GM12878 (cell line): ENCODE results near the gene MAOA. TPM values are rescaled to one million over a fixed set of nuclear protein-coding genes. Genes with fewer than 3 reads are reported as not detected.

ENCODE experiments used
- ATAC-seq: fragments of 200-7000 bp; cut with Tn5 transposase; 3 replicates; pipeline ENCODE4 v1.9.1; 2020; ENCODE audit warnings: mild to moderate bottlenecking, moderate library complexity
- BruUV-seq: library from RNA; stranded (reverse); fragments of 400-500 nt; replicated peaks from 2 replicates; lab custom pipeline; 2021; lab: Mats Ljungman, UMichigan
- CTCF ChIA-PET: fragments of 300-600 bp; sonication (Branson Sonifier 250); formaldehyde crosslinking; extraction: SDS; loops from one replicate; lab custom pipeline; 2021; ENCODE audit warnings: inconsistent platforms; lab: Yijun Ruan, JAX
- POLR2A ChIA-PET: fragments of 350-600 bp; formaldehyde crosslinking; extraction: SDS; loops from one replicate; lab custom pipeline; 2021; ENCODE audit warnings: inconsistent platforms; lab: Charles Lee
- RAD21 ChIA-PET: fragments of 300-600 bp; sonication (Branson Sonifier 250); formaldehyde crosslinking; loops from one replicate; lab custom pipeline; 2023; ENCODE audit warnings: antibody characterized with exemption; ENCODE audit not compliant: unreplicated experiment; lab: Charles Lee
- SMC1A ChIA-PET: fragments of 300-600 bp; sonication (Branson Sonifier 250); formaldehyde crosslinking; loops from one replicate; lab custom pipeline; 2023; ENCODE audit not compliant: unreplicated experiment, uncharacterized antibody; lab: Charles Lee
- DNase-seq: peaks from one replicate; pipeline ENCODE4 v3.0.0-alpha.2; 2011; ENCODE audit warnings: low read depth, low spot score
- FAIRE-seq: peaks from 3 replicates; lab custom pipeline; 2011; peaks lifted over from hg19 to GRCh38; lab: Jason Lieb, UNC
- H2AFZ ChIP-seq: 2 replicates; pipeline ENCODE4 v1.6.0; 2011; ENCODE audit warnings: low read depth, low read length, control low read depth; ENCODE audit not compliant: control insufficient read depth
- H3K27ac ChIP-seq: 2 replicates; pipeline ENCODE4 v1.5.1; 2011; ENCODE audit warnings: control low read depth; ENCODE audit not compliant: control insufficient read depth, insufficient read depth
- H3K27me3 ChIP-seq, 2 experiments: replicated peaks in 1 of 2; 2 replicates each; pipeline versions ENCODE4 v1.6.0 to v1.6.1; 2011; ENCODE audit warnings: low read length in 1 of 2; ENCODE audit not compliant: control insufficient read depth in 2 of 2, insufficient read depth in 2 of 2
- H3K36me3 ChIP-seq, 2 experiments: 2 replicates each; pipeline ENCODE4 v1.5.1; 2011; ENCODE audit warnings: low read length in 1 of 2; ENCODE audit not compliant: control insufficient read depth in 2 of 2, insufficient read depth in 2 of 2
- H3K4me1 ChIP-seq: 2 replicates; pipeline ENCODE4 v1.6.1; 2011; ENCODE audit warnings: mild to moderate bottlenecking, low read length, moderate library complexity, mixed read lengths; ENCODE audit not compliant: control insufficient read depth, insufficient read depth
- H3K4me2 ChIP-seq: 2 replicates; pipeline ENCODE4 v1.6.0; 2011; ENCODE audit warnings: control low read depth; ENCODE audit not compliant: control insufficient read depth, insufficient read depth
- H3K4me3 ChIP-seq: fragments of 200-600 bp; sonication (generic); 2 replicates; pipeline ENCODE4 v1.5.1; 2016
- H3K79me2 ChIP-seq: 2 replicates; pipeline ENCODE4 v1.6.0; 2011; ENCODE audit warnings: low read length; ENCODE audit not compliant: control insufficient read depth, insufficient read depth
- H3K9ac ChIP-seq: 2 replicates; pipeline ENCODE4 v1.8.0; 2011; ENCODE audit warnings: low read length, control low read depth, mixed read lengths; ENCODE audit not compliant: control insufficient read depth, insufficient read depth
- H3K9me3 ChIP-seq: replicated peaks from 3 replicates; pipeline ENCODE4 v1.5.1; 2011; ENCODE audit warnings: mild to moderate bottlenecking, low read length; ENCODE audit not compliant: control insufficient read depth, insufficient read depth
- H4K20me1 ChIP-seq: 2 replicates; pipeline ENCODE4 v1.6.0; 2011; ENCODE audit not compliant: control insufficient read depth, insufficient read depth
- EGR1 ChIP-seq, 2 experiments: IDR thresholded peaks; 1 replicate in 1 of 2; 2 replicates in 1 of 2; pipeline ENCODE4 v1.6.1; 2011 to 2012; ENCODE audit warnings: low read depth in 2 of 2, low read length in 2 of 2, borderline replicate concordance in 1 of 2, mild to moderate bottlenecking in 1 of 2, moderate library complexity in 1 of 2
- MTA3 ChIP-seq: IDR thresholded peaks from 2 replicates; pipeline ENCODE4 v1.6.1; 2012; ENCODE audit warnings: low read length, inconsistent platforms, borderline replicate concordance
- MYC ChIP-seq: IDR thresholded peaks from 2 replicates; pipeline ENCODE4 v1.6.1; 2011; ENCODE audit warnings: mild to moderate bottlenecking, low read length, moderate library complexity, inconsistent platforms; ENCODE audit not compliant: insufficient read depth, insufficient replicate concordance, insufficient read length, severe bottlenecking
- NR2C2 ChIP-seq: IDR thresholded peaks from 2 replicates; pipeline ENCODE4 v1.6.1; 2011; ENCODE audit warnings: borderline replicate concordance, low read depth; ENCODE audit not compliant: control insufficient read depth, insufficient read length
- NRF1 ChIP-seq: conservative IDR thresholded peaks from 2 replicates; pipeline ENCODE4 v1.6.1; 2011; ENCODE audit warnings: mild to moderate bottlenecking, low read depth, low read length, improper control_type of control experiment
- PAX5 ChIP-seq: IDR thresholded peaks from 2 replicates; pipeline ENCODE4 v1.6.1; 2011; ENCODE audit warnings: low read depth, low read length, borderline replicate concordance
- RAD51 ChIP-seq: fragments of 450-650 bp; IDR thresholded peaks from 2 replicates; pipeline ENCODE4 v1.6.1; 2016; ENCODE audit warnings: moderate library complexity, mild to moderate bottlenecking, inconsistent platforms
- TCF3 ChIP-seq: IDR thresholded peaks from 2 replicates; pipeline ENCODE4 v1.6.1; 2012; ENCODE audit warnings: low read depth, mild to moderate bottlenecking, low read length, borderline replicate concordance; ENCODE audit not compliant: insufficient read depth
- ZBTB40 ChIP-seq: fragments of 450-650 bp; IDR thresholded peaks from 2 replicates; pipeline ENCODE4 v1.6.1; 2016; ENCODE audit warnings: mild to moderate bottlenecking, moderate library complexity, borderline replicate concordance
- WGBS: methylation state at CpG from one replicate; pipeline ENCODE4 v1.1.6; 2016; ENCODE audit warnings: low lambda C conversion rate; ENCODE audit not compliant: insufficient replicate concordance, insufficient coverage; ENCODE audit errors: missing lambda C conversion rate; 5-methylcytosine and 5-hydroxymethylcytosine counted together
- in situ Hi-C: fragments of 300-500 bp; cut with MboI; formaldehyde crosslinking; loops from 9 replicates; pipeline ENCODE4 v1.14.3; 2018; ENCODE audit warnings: mixed read lengths
- intact Hi-C: fragments of 100-400 bp; cut with micrococcal nuclease; formaldehyde crosslinking; loops from one replicate; pipeline ENCODE4 v1.14.2; 2022; ENCODE audit not compliant: unreplicated experiment
- polyA plus RNA-seq, 11 experiments: library from polyadenylated mRNA; depleted of rRNA in 4 of 11; unstranded in 6 of 11; stranded (reverse) in 5 of 11; fragments of >200 nt; fragmentation: Nextera tagmentation in 4 of 11; fragmentation: Illumina TruSeq in 1 of 11; extraction: Ambion mirVana in 4 of 11; extraction: Trizol in 1 of 11; gene quantifications; 1 replicate in 1 of 11; 2 replicates in 10 of 11; pipeline versions ENCODE4 v1.2.1 to v1.2.3, GENCODE V29; 2011 to 2016; ENCODE audit warnings: inconsistent platforms in 2 of 11, missing spikeins in 2 of 11, low read depth in 1 of 11
- total RNA-seq, 4 experiments: library from RNA; depleted of rRNA in 3 of 4; stranded (reverse); fragments of >200 nt in 3 of 4; fragmentation: Illumina TruSeq in 1 of 4; extraction: Trizol in 1 of 4; gene quantifications; 2 replicates each; pipeline versions ENCODE4 v1.2.1 to v1.2.3, GENCODE V29; 2013 to 2021
- TF ChIP-seq, protein P1 (sequence below): IDR thresholded peaks from 2 replicates; pipeline ENCODE4 v1.6.1; 2012; ENCODE audit warnings: improper control_type of control experiment, low read depth, low read length; ENCODE audit not compliant: insufficient replicate concordance

MAOA gene
- total and polyA plus RNA-seq, 10 of the 15 experiments (the other 5 are each of a cell fraction or from before 2014, with no cell fraction given) = 0.02 to 0.51 (median 0.08) TPM; not detected in 7

- Histone ChIP-seq H3K27ac (no peak overlapping the region), H3K4me3 (no peak overlapping the region), H3K36me3 (no peaks in the 10 kb centered on the region), H3K27me3 (no peaks in the 10 kb centered on the region), H3K4me2 (no peak overlapping the region), H2AFZ (no peak overlapping the region), H3K9me3 (no peaks in the 10 kb centered on the region), H3K79me2 (no peaks in the 10 kb centered on the region), H3K9ac (no peak overlapping the region), H3K4me1 (no peaks in the 10 kb centered on the region), H4K20me1 (no peaks in the 10 kb centered on the region)
- intact Hi-C loops (no loop called here), in situ Hi-C loops (no loop called here)
- ChIA-PET RAD21 (no interaction called here), POLR2A (no interaction called here), SMC1A (no interaction called here), CTCF (no interaction called here)
- WGBS = 3% methylated on average over 2 of the region's 2 CpGs
- FAIRE-seq (no peak), ATAC-seq (no peak), DNase-seq (no peak)
- no TSS peak for BruUV-seq
- TF ChIP-seq, protein P1, sequence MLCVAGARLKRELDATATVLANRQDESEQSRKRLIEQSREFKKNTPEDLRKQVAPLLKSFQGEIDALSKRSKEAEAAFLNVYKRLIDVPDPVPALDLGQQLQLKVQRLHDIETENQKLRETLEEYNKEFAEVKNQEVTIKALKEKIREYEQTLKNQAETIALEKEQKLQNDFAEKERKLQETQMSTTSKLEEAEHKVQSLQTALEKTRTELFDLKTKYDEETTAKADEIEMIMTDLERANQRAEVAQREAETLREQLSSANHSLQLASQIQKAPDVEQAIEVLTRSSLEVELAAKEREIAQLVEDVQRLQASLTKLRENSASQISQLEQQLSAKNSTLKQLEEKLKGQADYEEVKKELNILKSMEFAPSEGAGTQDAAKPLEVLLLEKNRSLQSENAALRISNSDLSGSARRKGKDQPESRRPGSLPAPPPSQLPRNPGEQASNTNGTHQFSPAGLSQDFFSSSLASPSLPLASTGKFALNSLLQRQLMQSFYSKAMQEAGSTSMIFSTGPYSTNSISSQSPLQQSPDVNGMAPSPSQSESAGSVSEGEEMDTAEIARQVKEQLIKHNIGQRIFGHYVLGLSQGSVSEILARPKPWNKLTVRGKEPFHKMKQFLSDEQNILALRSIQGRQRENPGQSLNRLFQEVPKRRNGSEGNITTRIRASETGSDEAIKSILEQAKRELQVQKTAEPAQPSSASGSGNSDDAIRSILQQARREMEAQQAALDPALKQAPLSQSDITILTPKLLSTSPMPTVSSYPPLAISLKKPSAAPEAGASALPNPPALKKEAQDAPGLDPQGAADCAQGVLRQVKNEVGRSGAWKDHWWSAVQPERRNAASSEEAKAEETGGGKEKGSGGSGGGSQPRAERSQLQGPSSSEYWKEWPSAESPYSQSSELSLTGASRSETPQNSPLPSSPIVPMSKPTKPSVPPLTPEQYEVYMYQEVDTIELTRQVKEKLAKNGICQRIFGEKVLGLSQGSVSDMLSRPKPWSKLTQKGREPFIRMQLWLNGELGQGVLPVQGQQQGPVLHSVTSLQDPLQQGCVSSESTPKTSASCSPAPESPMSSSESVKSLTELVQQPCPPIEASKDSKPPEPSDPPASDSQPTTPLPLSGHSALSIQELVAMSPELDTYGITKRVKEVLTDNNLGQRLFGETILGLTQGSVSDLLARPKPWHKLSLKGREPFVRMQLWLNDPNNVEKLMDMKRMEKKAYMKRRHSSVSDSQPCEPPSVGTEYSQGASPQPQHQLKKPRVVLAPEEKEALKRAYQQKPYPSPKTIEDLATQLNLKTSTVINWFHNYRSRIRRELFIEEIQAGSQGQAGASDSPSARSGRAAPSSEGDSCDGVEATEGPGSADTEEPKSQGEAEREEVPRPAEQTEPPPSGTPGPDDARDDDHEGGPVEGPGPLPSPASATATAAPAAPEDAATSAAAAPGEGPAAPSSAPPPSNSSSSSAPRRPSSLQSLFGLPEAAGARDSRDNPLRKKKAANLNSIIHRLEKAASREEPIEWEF = no peak
- TF ChIP-seq NR2C2 = no peak
- no peak for TF ChIP-seq MTA3
- no peak for TF ChIP-seq RAD51
- no peak for TF ChIP-seq ZBTB40
- TF ChIP-seq MYC = no peak
- TF ChIP-seq TCF3 = no peak
- no peak for TF ChIP-seq NRF1
- no peak for TF ChIP-seq EGR1 (IDR thresholded peaks at IDR 0.05; ENCODE audit: borderline replicate concordance in 1 of 2, low read depth in 2 of 2, low read length in 2 of 2)
- no peak for TF ChIP-seq PAX5
These were observed 46.0 kb downstream of the MAOA start for GRCh38 chrX:43702079-43702524.
